Osteoblast (primary cell): ENCODE measurements around the gene ADH1C. TPM values are rescaled to one million over a fixed set of nuclear protein-coding genes. Genes with fewer than 3 reads are reported as not detected.

Source experiments
- DNase-seq: peaks from one replicate; pipeline ENCODE4 v3.0.0; 2011; ENCODE audit warnings: low spot score, mixed read lengths; ENCODE audit not compliant: insufficient read length; ENCODE audit errors: missing footprints
- H2AFZ ChIP-seq: 2 replicates; pipeline ENCODE4 v1.6.0; 2011; ENCODE audit warnings: mild to moderate bottlenecking, low read length
- H3K27ac ChIP-seq: 2 replicates; pipeline ENCODE4 v1.5.1; 2011; ENCODE audit warnings: mild to moderate bottlenecking, low read depth, low read length, moderate library complexity
- H3K27me3 ChIP-seq: 2 replicates; pipeline ENCODE4 v1.6.0; 2012; ENCODE audit warnings: mild to moderate bottlenecking, control low read depth, inconsistent platforms, low read length, moderate library complexity; ENCODE audit not compliant: insufficient read depth
- H3K36me3 ChIP-seq: 2 replicates; pipeline ENCODE4 v1.5.1; 2011; ENCODE audit warnings: mild to moderate bottlenecking, low read length, control low read depth, moderate library complexity; ENCODE audit not compliant: insufficient read depth
- H3K4me1 ChIP-seq: 2 replicates; pipeline ENCODE4 v1.5.1; 2011; ENCODE audit warnings: mild to moderate bottlenecking, low read length, control low read depth, moderate library complexity; ENCODE audit not compliant: insufficient read depth
- H3K4me2 ChIP-seq: 2 replicates; pipeline ENCODE4 v1.6.0; 2011; ENCODE audit warnings: mild to moderate bottlenecking, low read length; ENCODE audit not compliant: insufficient read depth
- H3K4me3 ChIP-seq: fragments of 200-600 bp; sonication (generic); 3 replicates; pipeline ENCODE4 v1.5.1; 2012; ENCODE audit warnings: mild to moderate bottlenecking, low read length, inconsistent platforms; ENCODE audit not compliant: insufficient read depth
- H3K79me2 ChIP-seq: 2 replicates; pipeline ENCODE4 v1.6.0; 2012; ENCODE audit warnings: mild to moderate bottlenecking, low read length, control low read depth, inconsistent platforms; ENCODE audit not compliant: insufficient read depth
- H3K9me3 ChIP-seq: 2 replicates; pipeline ENCODE4 v1.5.1; 2011; ENCODE audit warnings: low read depth, low read length, control low read depth
- H4K20me1 ChIP-seq: 2 replicates; pipeline ENCODE4 v1.6.0; 2012; ENCODE audit warnings: mild to moderate bottlenecking, low read length, control low read depth; ENCODE audit not compliant: insufficient read depth
- CTCF ChIP-seq: IDR thresholded peaks from 2 replicates; pipeline ENCODE4 v1.5.1; 2011; ENCODE audit warnings: mild to moderate bottlenecking, low read depth, low read length, moderate library complexity; ENCODE audit errors: extremely low read depth
- total RNA-seq: library from RNA; depleted of rRNA; stranded (reverse); fragments of >200 nt; gene quantifications from 2 replicates; pipeline ENCODE4 v1.2.3, GENCODE V29; 2012

The ADH1C gene
- total RNA-seq, 1 donor, result 0.72 TPM

GRCh38 chr4:99362768-99363167, 10.2 kb upstream of the ADH1C start:
- Histone ChIP-seq H3K4me3 (no peak overlapping the region), H2AFZ (no peak overlapping the region), H4K20me1 (no peaks in the 10 kb centered on the region), H3K27me3 (no peaks in the 10 kb centered on the region), H3K36me3 (no peaks in the 10 kb centered on the region), H3K27ac (no peak overlapping the region), H3K9me3 (no peaks in the 10 kb centered on the region), H3K4me2 (no peak overlapping the region), H3K79me2 (no peaks in the 10 kb centered on the region), H3K4me1 (no peaks in the 10 kb centered on the region)
- TF ChIP-seq CTCF, result no peak
- DNase-seq, result no peak

- H3K4me2 ChIP-seq, result no peak overlapping the region
- H3K4me1 ChIP-seq, result no peaks in the 10 kb centered on the region
- no peaks in the 10 kb centered on the region for H3K9me3 ChIP-seq
- H3K36me3 ChIP-seq, result no peaks in the 10 kb centered on the region
- DNase-seq, result peak; percentile 46
- TF ChIP-seq CTCF, result no peak
- no peaks in the 10 kb centered on the region for H3K27me3 ChIP-seq
- H3K4me3 ChIP-seq, result no peak overlapping the region
- H2AFZ ChIP-seq, result no peak overlapping the region
- no peaks in the 10 kb centered on the region for H4K20me1 ChIP-seq
- no peaks in the 10 kb centered on the region for H3K79me2 ChIP-seq
- H3K27ac ChIP-seq, result no peak overlapping the region
These were observed 9.3 kb upstream of the ADH1C start for GRCh38 chr4:99361899-99362275.

- Histone ChIP-seq H2AFZ (no peak overlapping the region), H3K4me1 (no peaks in the 10 kb centered on the region), H3K4me3 (no peak overlapping the region), H3K79me2 (no peaks in the 10 kb centered on the region), H3K36me3 (no peaks in the 10 kb centered on the region), H3K4me2 (no peak overlapping the region), H4K20me1 (no peaks in the 10 kb centered on the region), H3K9me3 (no peaks in the 10 kb centered on the region), H3K27me3 (no peaks in the 10 kb centered on the region), H3K27ac (no peak overlapping the region)
- no peak for TF ChIP-seq CTCF
- DNase-seq, result no peak
These were observed 8.8 kb upstream of the ADH1C start for GRCh38 chr4:99361268-99361898.

GRCh38 chr4:99359480-99360204, 7.1 kb upstream of the ADH1C start:
- H3K27me3 ChIP-seq, result no peaks in the 10 kb centered on the region

More at GRCh38 chr4:99359480-99360204, 7.1 kb upstream of the ADH1C start:
- no peak overlapping the region for H2AFZ ChIP-seq
- H3K4me3 ChIP-seq, result no peak overlapping the region
- TF ChIP-seq CTCF, result no peak
- H3K36me3 ChIP-seq, result no peaks in the 10 kb centered on the region
- no peak overlapping the region for H3K27ac ChIP-seq
- H4K20me1 ChIP-seq, result no peaks in the 10 kb centered on the region
- H3K4me2 ChIP-seq, result no peak overlapping the region
- DNase-seq, result no peak
- H3K4me1 ChIP-seq, result no peaks in the 10 kb centered on the region
- no peaks in the 10 kb centered on the region for H3K9me3 ChIP-seq
- no peaks in the 10 kb centered on the region for H3K79me2 ChIP-seq
